NCI-H2081 treated with DMSO at 0.1 percent for 48 hours (cell line): Measurements from ENCODE around the gene MASP1.

ENCODE experiments used
- DNase-seq: peaks from one replicate; lab custom pipeline; 2025; lab: John Stamatoyannopoulos, UW

The MASP1 gene

DNA sequence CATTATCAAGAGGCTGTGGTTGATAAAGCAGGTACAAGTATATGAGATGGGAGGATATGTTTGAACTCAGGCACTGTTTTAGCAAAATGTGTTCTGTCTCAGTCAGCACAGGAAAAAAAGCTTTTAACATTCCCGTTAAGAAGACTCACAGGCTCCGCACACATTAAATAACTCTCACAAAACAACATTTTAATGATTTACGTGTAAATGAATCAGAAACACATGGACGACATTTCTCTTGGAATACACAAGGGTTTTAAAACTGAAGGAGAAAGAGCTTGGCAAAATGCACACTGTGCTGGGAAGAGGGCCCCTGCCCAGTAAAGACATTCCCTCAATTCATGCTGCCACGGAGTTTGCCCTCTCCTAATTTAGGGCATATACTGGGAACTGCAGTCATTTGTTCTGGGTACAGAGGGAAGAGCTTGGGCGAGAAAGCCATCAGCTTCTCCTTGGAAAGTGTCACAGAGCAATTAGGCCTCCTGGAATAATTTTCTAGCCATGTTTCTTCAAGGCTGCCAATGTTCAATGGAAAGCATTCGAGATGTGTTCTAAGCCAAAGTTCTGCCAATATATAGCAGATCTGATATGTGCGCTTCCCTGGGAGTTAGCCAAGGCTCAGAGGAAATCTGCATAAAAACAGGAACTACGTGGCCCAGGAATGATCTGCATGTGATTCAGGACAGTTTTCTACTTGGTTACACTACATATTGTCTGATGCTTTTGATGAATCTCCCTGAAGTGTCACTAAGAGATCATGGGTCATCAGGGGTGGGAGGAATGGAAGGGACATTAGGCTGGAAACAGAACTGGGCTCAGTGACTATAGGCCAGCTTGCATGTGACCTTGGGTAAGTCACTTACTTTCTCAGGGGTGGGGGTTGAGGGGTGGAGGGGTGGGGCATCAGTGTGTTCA lies 2.2 kb upstream of the MASP1 start:
- DNase-seq = no peak

- no peak for DNase-seq
Measured at GRCh38 chr3:187292631-187293515, 1.3 kb upstream of the MASP1 start.

DNA sequence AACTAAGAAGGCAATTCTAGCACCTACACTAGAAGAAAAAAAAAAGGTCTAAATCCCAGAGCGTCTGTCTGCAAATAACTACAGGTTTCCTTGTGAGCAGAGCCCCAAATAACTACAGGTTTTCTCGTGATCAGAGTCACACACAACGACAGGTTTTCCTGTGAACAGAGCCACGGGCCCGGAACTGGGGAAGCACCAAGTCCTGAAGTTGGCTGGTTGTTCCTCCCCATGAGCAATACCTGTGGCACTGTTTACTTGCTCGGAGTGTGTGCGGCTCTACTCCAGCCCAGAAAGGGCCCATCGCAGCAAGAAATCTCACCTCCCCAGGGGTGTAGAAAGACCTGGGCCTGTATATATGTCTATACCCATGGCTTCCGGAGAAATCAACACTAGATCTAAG lies 644 bp upstream of the MASP1 start:
- DNase-seq = no peak

- no peak for DNase-seq
Measured at GRCh38 chr3:187291001-187291511, 481 bp downstream of the MASP1 start.

DNA sequence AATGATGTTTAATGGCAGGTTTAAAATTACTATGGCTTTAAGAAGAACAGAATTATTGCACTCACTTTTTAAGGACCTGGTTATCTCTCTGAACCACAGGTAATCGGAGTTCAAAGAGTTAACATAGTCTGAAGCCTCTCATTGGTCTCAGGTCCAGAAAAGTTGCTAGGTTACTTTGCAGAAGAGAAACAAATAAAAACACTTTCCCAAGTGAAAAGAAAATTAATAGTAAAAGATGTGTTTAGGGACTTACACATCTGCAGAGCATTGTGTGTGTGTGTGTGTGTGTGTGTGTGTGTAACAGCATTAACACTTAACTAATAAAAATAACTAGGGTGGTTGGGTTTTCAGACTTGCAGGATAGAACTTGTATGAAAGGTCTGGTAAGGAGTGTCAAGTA lies 1.0 kb downstream of the MASP1 start:
- DNase-seq = no peak

GRCh38 chr3:187288855-187289605 lies 2.5 kb downstream of the MASP1 start:
- DNase-seq = no peak

GRCh38 chr3:187288131-187288854 lies 3.2 kb downstream of the MASP1 start:
- DNase-seq = no peak

- DNase-seq = no peak
Measured at GRCh38 chr3:187287256-187287655, 4.3 kb downstream of the MASP1 start.

DNA sequence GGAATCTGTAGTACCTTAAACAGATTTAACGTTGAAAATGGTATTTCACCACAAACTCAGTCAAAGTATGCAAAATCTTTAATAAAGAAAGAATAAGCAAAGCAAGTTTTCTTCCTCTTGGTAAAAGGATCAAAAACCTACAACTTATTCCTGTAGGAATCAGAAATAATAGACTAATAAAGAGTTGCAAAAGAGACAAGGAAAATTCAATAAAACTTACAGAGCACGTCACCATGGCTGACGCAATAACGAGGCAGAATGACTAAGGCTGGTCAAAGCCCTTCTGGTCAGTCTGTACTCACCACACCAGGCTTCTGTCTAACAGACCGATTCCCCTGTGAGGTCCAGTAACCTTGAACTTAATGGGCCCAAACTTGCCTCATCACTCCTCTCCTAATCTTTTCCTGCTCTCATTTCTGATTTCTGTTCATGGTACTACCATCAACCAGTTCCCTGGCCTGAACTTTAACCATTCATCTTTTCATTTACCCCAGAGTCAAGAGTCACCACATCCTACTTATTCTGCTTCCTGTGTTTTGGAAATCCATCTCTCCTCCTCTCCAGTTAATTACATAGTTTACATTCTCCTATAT lies 5.0 kb downstream of the MASP1 start:
- DNase-seq = no peak

DNA sequence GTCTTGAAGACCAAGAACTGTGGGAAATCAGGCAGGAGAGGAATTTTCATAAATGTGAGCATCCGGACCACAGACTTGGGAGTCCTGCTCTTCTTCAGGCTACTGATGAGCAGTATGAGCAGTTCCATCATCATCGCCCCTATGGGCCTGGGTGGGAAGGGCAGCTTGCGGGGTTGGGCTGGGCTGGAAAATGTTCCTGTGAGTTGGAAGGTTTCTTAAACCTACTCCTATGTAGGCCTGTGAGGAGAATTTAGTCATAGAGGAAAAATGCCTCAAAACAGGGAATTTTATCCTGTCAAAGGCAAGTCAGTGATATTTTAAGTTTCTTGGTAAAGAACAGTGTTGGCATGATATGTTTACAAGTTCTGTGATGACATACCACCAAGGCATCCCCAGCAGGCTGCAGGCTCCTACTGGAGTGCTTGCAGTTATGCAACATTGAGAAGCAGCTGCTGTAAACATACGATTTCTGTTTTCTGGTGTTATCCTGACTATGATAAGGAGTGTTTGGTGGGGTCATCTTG lies 10.3 kb downstream of the MASP1 start:
- DNase-seq = no peak

- no peak for DNase-seq
Measured at GRCh38 chr3:187280644-187281043, 10.9 kb downstream of the MASP1 start.

DNA sequence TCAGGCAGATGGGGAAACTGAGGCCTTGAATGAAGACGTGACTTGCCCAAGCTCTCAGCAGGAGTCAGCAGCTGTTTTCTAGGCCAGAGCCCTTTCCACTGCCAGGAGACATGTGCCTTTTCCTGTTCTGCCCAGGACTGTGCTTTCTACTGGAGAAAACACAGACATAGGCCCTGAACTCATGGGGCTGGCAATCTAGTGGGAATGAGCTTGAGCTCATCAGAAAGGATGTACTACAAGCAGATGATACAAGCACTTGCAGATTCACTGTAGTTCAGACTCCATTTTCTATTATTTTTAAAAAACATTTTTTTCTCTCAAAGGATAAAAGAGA lies 14.4 kb downstream of the MASP1 start:
- no peak for DNase-seq

- DNase-seq = no peak
Measured at GRCh38 chr3:187276397-187277128, 15.0 kb downstream of the MASP1 start.

- DNase-seq = no peak
Measured at GRCh38 chr3:187274977-187275338, 16.6 kb downstream of the MASP1 start.

GRCh38 chr3:187274315-187274976 lies 17.1 kb downstream of the MASP1 start:
- DNase-seq = no peak

DNA sequence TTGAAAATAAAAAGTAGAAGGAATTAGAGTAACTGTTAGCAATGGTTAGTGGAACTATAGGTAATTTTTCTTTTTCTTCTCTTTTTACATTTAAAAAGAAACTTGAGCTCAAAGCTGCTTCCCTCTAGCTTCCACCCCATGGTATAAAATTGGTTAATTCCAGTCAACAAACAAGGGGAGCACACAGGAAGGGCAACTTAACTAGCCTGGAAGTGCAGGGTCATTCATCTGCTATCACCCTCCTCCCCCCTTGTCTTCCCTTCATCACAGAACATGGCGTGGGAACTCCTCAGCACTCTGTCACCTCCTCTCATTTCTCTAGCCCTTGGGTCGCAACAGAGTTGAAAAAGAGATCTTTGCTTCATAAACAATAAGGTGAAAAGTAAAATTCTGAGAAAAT lies 20.0 kb downstream of the MASP1 start:
- DNase-seq = no peak

DNA sequence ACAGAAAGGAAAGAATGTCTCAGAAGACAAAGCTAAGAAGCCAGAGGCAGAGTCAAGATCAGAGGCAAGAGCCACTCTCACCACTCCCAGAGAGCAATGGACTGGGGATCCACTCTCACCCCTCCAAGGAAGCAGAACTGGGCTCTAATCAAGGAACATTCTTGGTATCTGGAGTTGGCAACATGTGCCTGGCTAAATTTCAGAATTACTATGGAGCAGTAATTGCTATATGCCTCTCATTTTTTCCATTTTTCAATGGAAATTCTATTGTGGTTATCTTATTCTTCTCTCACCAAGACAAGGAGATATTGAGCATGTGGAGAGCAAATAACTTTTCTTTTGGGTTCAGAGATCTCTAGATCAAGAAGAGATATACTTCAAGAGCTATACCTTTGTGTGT lies 22.1 kb downstream of the MASP1 start:
- DNase-seq = no peak

- no peak for DNase-seq
Measured at GRCh38 chr3:187267306-187267705, 24.2 kb downstream of the MASP1 start.

DNA sequence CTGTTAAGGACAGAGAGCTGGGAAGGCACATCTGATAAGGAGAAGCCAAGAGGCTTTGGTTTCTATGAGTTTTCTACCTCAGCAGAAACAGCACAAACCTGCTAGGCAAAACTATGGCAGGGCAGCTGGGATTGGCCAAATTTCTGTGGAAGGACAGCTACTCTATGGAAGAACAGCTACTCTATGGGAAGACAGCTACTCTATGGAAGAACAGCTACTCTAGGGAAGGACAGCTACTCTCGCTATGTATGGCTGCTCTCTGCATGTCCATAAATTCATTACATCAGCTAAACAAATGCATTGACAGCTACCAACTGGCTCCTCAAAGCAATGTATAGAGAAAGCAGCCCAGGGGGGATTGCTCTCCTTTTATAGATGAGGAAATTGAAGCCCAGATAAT lies 24.8 kb downstream of the MASP1 start:
- no peak for DNase-seq
